Activated CD8-positive, alpha-beta memory T cell treated with anti-CD3 and anti-CD28 coated beads for 36 hours (primary cell): ENCODE measurements around the gene PGAM1. TPM values are rescaled to one million over a fixed set of nuclear protein-coding genes. Genes with fewer than 3 reads are reported as not detected.

Experiments used
- CTCF ChIA-PET: fragments of 350-600 bp; sonication (Branson Sonifier 250); formaldehyde crosslinking; loops from one replicate; lab custom pipeline; 2021; ENCODE audit warnings: antibody characterized with exemption; lab: Charles Lee
- POLR2A ChIA-PET: fragments of 350-600 bp; sonication (Branson Sonifier 250); formaldehyde crosslinking; loops from one replicate; lab custom pipeline; 2021; ENCODE audit warnings: antibody characterized with exemption; lab: Charles Lee
- total RNA-seq, 2 experiments: library from RNA; stranded (reverse); gene quantifications; one replicate each; pipeline ENCODE4 v1.2.3, GENCODE V29; 2021

PGAM1 gene
- 1,000 to 10,000 TPM; 1,302 to 1,307 TPM for total RNA-seq

- ChIA-PET CTCF (interaction anchor here (1.8 to 3.9 kb wide), 3 partner anchors 12 to 18 kb away, joined by 4 to 51 read pairs (median 19); no protein-coding TSS in a partner anchor), POLR2A (interaction anchor here (1.5 to 4.2 kb wide), 4 partner anchors 12 to 25 kb away, joined by 4 to 73 read pairs (median 32); partner anchors contain the start of gene RRP12)
These were observed at the start of gene PGAM1 for GRCh38 chr10:97425964-97426775. PGAM1 (plus strand) TSS chr10:97426191; CDS start chr10:97426308, 117 bp downstream.

DNA sequence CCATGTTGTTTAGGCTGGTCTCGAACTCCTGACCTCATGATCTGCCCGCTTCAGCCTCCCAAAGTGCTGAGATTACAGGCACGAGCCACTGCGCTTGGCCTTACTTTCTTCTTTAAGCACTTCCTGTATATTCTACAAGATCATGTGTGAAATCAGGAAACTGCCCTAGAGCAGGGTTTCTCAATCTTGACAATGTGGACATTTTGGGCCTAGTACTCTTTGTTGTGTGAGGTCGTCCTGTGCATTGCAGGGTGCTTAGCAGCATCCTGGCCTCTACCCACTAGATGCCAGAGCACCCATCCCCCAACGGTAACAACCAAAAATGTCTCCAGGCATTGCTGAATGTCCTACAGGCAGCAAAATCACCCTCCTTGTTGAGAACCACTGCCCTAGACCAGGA lies 49.6 kb upstream of the PGAM1 start:
- ChIA-PET CTCF (no interaction called here), POLR2A (no interaction called here)

- ChIA-PET CTCF (no interaction called here), POLR2A (no interaction called here)
These were observed 46.8 kb upstream of the PGAM1 start for GRCh38 chr10:97378933-97379921.

GRCh38 chr10:97380516-97380915 lies 45.5 kb upstream of the PGAM1 start:
- CTCF ChIA-PET = no interaction called here
- POLR2A ChIA-PET = no interaction called here

- ChIA-PET POLR2A (no interaction called here), CTCF (no interaction called here)
These were observed 44.4 kb upstream of the PGAM1 start for GRCh38 chr10:97381626-97382025.

DNA sequence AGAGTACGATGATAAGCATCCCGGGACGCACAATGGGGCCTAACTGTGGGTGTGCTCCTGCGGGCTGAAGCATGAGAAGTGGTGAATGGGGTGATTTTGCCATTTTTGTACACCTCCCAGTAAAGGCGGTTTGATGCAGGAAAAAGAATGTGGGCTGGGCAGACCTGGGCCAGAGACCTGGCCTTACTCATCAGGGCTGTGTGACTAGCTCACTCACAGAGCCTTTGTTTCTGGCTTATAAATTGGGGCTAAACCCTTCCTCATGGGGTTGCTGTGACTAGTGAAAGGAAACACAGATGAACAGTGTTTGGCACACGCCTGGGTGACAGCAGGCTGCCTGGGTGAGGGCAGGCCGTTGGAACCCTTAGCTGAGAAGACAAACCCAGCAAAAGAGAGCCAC lies 42.8 kb upstream of the PGAM1 start:
- CTCF ChIA-PET = interaction anchor here (1.3 kb wide), 1 partner anchor 25 kb away, joined by 3 read pairs; no protein-coding TSS in a partner anchor
- POLR2A ChIA-PET = no interaction called here

DNA sequence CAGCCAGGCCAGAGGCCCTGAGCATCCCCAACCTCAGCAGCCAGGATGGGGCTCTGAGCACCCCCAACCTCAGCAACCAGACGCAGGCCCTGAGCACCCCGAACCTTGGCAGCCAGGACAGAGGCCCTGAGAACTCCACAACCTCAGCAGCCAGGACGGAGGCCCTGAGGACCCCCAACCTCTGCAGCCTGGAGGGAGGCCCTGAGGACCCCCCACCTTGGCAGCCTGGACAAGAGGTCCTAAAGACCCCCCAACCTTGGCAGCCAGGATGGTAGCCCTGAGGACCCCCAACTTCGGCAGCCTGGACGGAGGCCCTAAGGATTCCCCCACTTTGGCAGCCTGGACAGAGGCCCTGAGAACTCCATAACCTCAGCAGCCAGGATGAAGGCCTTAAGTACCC lies 41.8 kb upstream of the PGAM1 start:
- ChIA-PET CTCF (interaction anchor here (1.3 kb wide), 1 partner anchor 26 kb away, joined by 3 read pairs; no protein-coding TSS in a partner anchor), POLR2A (no interaction called here)

- POLR2A ChIA-PET = no interaction called here
- CTCF ChIA-PET = no interaction called here
These were observed 41.4 kb upstream of the PGAM1 start for GRCh38 chr10:97384641-97385040.

DNA sequence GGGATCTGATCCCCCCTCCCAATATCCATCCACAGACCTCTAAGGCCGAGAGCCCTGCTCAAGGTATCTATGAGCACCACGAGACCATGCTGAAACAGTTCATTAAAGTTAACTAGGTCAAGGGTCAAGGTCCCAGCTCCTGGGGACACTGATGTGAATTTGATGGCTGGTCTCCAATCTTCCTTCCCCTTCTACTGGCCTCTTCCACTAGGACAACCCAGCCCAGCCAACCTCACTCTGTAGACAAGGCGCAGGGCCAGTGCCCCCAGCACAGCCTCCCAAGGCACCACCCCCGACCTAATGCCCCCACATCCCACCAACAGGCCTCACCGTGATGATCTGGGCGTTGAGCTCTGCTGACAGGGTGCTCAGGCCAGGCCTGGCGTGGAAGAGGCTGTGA lies 40.4 kb upstream of the PGAM1 start:
- ChIA-PET POLR2A (interaction anchor here (0.6 kb wide), 2 partner anchors 51 to 67 kb away, joined by 3 to 6 read pairs; partner anchors contain the start of gene FRAT2), CTCF (no interaction called here)

- POLR2A ChIA-PET = interaction anchor here (0.9 kb wide), 1 partner anchor 13 kb away, joined by 3 read pairs; no protein-coding TSS in a partner anchor
- CTCF ChIA-PET = no interaction called here
These were observed 37.8 kb upstream of the PGAM1 start for GRCh38 chr10:97388152-97388551.

DNA sequence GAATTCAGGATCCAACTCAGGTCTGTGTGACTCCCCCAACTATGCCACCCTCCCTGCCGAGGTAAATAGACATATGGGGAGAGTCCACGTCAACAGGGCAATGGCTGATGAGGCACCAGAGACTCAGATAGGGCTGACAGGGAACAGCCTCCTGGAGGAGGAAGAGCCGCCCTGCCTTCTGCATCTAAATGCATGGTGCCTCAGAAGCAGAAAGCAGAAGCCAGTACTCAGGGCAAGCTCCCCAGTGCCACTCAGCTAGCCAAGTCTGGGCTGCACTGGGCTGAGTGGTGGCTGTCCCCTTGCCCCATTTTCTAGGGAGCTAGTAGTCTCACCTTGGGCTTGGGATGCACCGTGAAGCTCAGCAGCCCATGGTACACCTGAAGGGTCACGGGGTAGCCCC lies 35.9 kb upstream of the PGAM1 start:
- CTCF ChIA-PET = interaction anchor here (1.8 kb wide), 1 partner anchor 11 kb away, joined by 3 read pairs; the partner anchor contains the start of gene RRP12
- POLR2A ChIA-PET = no interaction called here

GRCh38 chr10:97393034-97393573 lies 32.9 kb upstream of the PGAM1 start:
- ChIA-PET POLR2A (no interaction called here), CTCF (interaction anchor here (0.9 kb wide), 1 partner anchor 141 kb away, joined by 3 read pairs; no protein-coding TSS in a partner anchor)

DNA sequence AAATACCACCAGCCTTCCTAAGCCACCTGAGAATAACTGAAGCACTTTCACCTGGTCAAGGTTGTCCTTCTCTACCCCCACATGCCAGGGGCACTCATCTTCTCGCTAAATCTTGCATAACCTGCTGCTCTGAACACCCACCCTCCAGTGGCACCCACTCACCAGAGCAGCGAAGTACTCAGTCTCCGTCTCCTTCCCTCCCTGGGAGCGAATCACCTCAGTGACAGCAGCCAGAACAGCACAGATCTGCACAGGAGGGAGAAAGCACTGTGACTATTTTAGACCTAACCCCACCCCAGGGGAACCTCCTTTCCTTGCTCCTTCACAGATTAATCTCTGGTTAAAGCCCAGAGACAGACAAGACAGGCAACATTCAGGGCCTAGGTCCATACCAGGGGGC lies 29.9 kb upstream of the PGAM1 start:
- POLR2A ChIA-PET = no interaction called here
- CTCF ChIA-PET = no interaction called here

- ChIA-PET CTCF (interaction anchor here (1.2 to 1.5 kb wide), 2 partner anchors 154 to 286 kb away, joined by 3 to 4 read pairs; no protein-coding TSS in a partner anchor), POLR2A (interaction anchor here (0.7 to 2.4 kb wide), 3 partner anchors 12 to 103 kb away, joined by 3 to 20 read pairs (median 11); no protein-coding TSS in a partner anchor)
These were observed 26.0 kb upstream of the PGAM1 start for GRCh38 chr10:97399843-97400545.

DNA sequence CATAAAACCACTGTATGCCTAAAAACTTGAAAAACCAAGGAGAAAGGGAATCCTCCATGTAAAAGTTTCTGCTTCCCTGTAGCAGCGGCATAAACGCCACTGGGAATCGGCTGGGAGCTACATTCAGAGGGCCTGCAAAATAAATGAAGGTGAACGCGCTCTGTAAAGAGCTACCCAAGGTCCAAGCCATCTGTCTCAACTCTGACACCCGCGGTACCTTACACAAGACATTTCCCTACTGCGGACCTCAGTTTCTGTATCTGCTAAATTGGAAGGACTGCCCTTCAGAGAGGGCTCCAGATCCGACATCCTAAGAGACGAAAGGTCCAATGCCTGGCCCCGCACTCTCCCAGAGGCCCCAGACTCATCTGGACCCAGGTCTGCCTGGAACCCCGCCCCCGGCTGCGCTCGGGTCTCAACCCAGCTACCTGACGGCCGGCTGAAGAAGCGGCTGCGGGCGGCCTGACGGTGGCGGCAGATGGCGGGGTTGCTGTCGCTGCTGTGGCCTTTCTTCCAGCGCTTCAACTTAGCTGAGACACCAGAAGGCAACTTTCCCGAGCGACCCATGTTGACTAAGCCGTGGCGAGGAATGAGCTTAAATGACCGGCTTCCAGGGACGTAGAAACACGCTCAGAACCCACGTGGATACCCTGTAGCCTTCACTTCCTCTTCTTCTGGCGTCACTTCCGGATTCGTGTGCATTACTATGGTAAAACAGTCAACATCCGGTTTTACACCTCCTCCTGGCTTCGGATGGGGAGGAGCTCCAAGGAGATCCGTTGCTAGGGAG lies 25.1 kb upstream of the PGAM1 start, which contains the start of gene RRP12:
TSS of gene RRP12 (minus strand) at position 676 of the 790 bp plus-strand sequence. CDS start at position 567, 109 bp downstream.
- POLR2A ChIA-PET = interaction anchor here (0.6 to 2.4 kb wide), 11 partner anchors 11 to 104 kb away, joined by 3 to 20 read pairs (median 4); no protein-coding TSS in a partner anchor
- CTCF ChIA-PET = interaction anchor here (0.5 to 1.6 kb wide), 5 partner anchors 10 to 330 kb away, joined by 3 to 5 read pairs (median 3); no protein-coding TSS in a partner anchor

DNA sequence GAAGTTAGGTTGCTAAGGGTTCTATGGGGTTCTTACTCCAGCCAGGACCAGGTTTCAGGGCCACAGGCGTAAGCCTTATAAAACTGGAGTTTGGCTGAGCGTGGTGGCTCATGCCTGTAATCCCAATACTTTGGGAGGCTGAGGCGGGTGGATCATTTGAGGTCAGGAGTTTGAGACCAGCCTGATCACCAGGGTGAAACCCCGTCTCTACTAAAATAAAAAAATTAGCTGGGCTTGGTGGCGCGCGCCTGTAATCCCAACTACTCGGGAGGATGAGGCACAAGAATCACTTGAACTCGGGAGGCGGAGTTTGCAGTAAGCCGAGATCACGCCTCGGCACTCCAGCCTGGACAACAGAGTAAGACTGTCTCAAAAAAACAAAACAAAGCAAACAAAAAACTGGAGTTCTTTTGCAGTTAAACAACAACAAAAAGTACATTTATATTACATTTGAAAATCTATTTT lies 24.5 kb upstream of the PGAM1 start:
- CTCF ChIA-PET = interaction anchor here (0.5 to 1.6 kb wide), 4 partner anchors 11 to 329 kb away, joined by 3 to 5 read pairs (median 3); no protein-coding TSS in a partner anchor
- POLR2A ChIA-PET = interaction anchor here (0.6 to 2.4 kb wide), 9 partner anchors 10 to 96 kb away, joined by 3 to 20 read pairs (median 4); no protein-coding TSS in a partner anchor

DNA sequence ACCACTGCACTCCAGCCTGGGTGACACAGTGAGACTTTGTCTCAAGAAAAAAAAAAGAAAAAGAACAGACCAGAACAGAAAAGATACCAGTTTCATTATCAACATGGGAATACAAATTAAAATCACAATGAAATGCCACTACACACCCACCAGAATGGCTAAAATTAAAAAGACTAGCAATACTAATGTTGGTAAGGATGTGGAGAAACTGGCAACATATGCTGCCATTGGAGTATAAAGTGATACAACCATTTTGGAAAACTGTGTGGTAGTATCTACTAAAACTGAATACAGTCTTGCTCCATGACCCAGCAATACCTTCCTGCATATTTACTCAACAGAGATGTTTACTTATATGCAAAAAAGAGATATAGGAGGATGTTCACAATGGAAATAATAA lies 21.9 kb upstream of the PGAM1 start:
- ChIA-PET CTCF (no interaction called here), POLR2A (no interaction called here)
